ENCODE measurements around the gene DHX16.

The DHX16 gene

DNA sequence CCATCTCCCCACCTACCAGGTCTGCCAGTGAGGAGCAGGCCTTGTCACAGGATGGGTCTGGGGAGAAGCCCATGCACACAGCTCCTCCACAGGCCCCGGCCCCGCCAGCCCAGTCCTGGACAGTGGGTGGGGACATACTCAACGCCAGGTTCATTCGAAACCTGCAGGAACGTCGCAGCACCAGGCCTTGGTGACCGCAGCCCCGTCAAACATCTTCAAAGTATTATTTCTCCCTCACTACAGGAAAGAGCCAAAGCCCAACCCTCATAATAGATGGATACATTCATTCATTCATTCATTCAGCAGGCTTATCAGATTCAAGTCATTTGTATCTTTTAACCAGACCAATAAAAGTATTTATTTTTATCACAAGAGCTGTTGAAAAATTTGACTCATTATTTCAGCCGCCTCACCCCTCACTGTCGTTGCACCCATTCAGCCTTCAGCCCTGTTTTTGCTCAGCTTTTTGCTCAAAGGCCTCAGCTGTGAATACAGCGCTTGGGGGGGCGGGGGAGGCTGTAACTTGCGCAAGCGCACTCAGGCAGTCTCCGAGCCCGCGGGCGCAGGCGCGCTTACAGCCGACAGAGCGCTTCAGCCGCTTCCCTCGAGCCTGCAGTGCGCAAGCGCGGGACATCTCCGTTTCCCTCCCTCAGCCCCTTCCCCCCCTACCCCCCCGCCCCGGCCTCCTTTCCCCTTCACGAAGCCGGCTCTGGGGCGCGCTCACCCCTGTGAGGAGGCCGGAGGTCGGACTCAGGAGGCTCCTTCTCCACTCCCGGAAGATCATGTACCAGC lies 26.2 kb downstream of the DHX16 start, which contains the start of gene C6orf136:
Gene C6orf136 (plus strand): TSS at position 684 of the 792 bp plus-strand sequence. CDS start 99 bp downstream, at position 783.
- H3K4me3 ChIP-seq (ENCODE audit: low read depth, low read length) = peak within 1 kb of the TSS; percentile 95
- DNase-seq (ENCODE audit: low read depth) = peak; percentile 70

DNA sequence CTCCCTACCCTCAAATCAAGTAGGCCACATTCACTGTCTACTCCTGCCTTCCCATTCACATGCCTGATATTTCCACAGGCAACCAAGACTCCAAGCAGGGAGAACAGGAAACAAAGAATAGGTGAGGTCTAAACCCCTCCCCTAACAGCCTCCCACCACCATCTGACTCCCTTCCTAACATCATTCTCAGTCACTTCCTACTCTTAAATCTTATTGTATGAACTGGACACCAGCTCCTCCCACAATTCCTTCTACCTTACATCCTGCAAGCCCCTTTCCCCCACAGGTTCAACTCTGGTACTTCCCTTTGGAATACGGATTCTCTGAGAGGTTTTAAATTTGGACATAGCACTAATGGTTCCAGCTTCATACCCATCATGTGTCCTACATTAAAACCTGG lies 26.8 kb downstream of the DHX16 start:
- DNase-seq (ENCODE audit: low read depth) = no peak
- H3K4me3 ChIP-seq (ENCODE audit: low read depth, low read length) = no peak overlapping the region

DNA sequence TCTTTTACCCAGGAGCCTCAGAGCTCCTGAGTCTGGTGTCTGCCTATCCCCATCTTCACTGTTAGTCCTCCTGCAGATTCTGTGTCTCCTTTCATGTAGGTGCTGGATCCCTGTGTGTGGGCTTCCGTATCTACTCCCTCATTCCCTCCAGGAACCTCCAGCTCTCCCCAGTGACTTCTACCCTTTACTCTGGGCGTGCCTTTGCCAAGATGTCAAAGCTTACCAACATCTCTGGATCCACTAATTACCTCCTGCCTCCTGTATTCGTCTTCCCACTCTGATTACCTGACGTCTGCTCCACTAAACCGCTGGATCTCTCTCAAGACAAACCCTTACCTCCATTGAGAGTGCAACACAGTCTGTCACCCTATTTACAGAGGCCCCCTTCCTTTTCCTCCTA lies 28.0 kb downstream of the DHX16 start:
- DNase-seq (ENCODE audit: low read depth) = no peak
- no peak overlapping the region for H3K4me3 ChIP-seq (ENCODE audit: low read depth, low read length)

DNA sequence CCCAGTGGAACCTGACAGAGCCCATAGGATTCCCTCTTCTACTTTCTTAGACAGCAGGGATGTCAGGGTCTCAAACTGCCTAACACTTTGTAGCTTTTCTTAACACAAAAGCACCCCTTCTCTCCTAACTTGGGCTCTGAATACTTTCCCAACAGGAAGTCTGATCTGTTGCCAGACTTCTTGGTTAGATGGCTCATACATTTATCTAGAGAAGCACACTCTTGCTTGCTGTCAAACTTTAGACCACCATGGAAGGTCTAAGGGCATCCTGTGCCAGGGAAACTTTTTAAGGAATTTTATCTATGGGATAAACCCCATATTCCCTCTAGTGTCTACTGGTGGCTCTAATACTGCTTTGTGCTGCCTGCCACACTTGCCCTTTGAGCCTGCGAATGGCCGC lies 29.1 kb downstream of the DHX16 start:
- H3K4me3 ChIP-seq (ENCODE audit: low read depth, low read length) = no peak overlapping the region
- DNase-seq (ENCODE audit: low read depth) = no peak

DNA sequence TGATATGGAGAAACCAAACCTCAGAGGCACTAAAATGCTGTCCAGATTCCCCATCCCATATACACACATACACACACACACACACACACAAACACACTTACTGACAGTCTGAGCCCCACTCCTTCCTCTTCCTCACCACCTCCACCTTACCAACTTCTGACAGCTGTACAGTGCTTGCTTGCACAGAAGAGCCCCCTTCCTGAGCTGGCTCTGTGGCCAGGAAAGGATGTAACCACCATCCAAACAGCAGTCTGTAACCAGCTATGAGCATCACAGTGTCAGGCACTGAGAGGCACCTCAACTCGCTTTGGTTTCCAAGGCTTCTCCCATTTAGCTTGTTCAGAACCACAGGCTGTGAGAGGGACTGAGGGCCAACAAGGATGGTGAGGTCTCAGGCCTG lies 31.8 kb downstream of the DHX16 start:
- no peak overlapping the region for H3K4me3 ChIP-seq (ENCODE audit: low read depth, low read length)
- no peak for DNase-seq (ENCODE audit: low read depth)

DNA sequence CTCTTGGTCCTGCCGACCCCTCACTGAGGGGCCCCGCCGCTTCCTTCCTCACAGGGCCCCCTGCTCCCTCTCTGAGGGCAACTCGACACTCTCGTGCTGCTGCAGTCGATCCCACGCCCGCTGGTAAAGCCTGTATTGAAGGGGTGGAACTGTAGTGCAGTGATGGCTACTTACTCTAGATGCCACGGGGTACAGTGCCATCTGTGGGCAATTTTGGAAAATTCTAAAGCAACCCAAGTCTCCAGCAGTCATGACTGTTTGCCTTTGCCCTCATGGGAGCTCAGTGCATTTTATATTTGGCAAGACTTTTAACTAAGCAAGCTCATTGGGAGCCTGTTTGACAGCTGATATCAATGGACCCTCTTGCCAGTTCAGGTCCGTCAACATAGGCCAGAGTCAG lies 32.3 kb downstream of the DHX16 start:
- no peak for DNase-seq (ENCODE audit: low read depth)
- H3K4me3 ChIP-seq (ENCODE audit: low read depth, low read length) = no peak overlapping the region

DNA sequence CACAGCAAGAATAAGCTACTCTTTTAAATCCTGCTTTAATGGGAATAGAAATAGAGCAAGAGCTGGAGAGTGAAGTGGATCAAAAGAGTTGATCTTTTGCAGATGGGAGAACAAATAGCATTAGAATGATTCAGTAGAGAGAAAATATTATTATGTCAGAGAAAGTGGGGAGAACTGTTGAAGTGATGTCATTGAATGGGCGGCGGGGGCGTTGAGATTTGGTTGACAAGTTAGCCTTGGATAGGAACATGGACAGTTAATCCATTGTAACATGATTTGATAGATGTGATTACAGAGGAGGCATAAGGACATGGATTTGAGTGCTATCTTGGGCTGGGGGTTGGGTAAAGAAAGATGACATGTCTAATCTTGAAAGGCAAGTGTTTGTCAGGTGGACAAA lies 37.0 kb downstream of the DHX16 start:
- no peak overlapping the region for H3K4me3 ChIP-seq (ENCODE audit: low read depth, low read length)
- no peak for DNase-seq (ENCODE audit: low read depth)

DNA sequence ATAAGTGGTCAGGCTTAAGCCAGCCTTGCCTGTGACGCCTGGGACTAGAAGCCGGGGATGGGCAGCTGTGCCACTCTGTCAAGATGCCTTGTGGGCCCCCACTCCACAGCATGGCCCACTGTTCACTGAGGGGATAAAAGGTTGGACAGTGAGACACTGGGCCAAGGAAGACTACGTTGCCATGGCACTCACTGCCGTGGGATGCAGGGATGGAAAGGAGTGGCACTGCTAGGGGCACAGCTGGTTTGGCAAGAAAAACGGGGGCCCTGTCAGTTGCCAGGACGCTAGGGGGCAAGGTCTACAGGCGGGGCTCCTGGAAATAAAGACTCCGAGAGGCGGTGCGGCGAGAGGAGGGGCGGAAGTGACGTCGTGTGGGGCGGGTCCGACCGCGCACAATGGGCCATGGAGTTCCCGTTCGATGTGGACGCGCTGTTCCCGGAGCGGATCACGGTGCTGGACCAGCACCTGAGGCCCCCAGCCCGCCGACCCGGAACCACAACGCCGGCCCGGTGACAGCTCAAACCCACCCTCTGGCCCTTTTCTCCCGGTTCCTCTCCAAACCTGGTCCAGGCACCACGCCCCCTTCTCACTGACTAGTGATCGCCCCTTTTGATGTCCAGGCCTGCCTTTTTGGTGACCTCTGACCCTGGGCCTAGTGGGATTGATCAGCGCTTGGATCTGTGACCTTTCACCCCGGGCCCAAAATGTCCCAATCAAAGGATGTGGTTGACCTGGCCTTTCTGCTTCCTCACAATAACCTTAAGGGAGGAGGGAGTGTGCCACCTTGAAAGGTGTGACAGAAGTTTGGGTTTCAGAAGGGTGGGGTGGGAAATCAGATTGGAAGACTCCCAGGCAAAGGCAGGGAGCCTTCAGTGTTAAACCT lies 46.1 kb downstream of the DHX16 start, which contains the start of gene ATAT1:
Gene ATAT1 (plus strand): TSS at position 391 of the 883 bp plus-strand sequence.
- peak within 1 kb of the TSS; percentile 86 for H3K4me3 ChIP-seq (ENCODE audit: low read depth, low read length)
- no peak for DNase-seq (ENCODE audit: low read depth)

DNA sequence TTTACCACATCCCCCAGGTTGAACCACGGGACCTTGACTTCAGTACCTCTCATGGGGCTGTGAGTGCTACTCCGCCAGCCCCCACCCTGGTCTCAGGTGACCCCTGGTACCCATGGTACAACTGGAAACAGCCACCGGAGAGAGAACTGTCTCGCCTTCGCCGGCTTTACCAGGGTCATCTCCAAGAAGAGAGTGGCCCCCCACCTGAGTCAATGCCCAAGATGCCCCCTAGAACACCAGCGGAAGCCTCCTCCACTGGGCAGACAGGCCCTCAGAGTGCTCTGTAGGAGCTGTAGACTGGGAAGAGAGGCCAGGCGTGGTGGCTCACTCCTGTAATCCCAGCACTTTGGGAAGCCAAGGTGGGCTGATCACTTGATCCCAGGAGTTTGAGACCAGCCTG lies 47.3 kb downstream of the DHX16 start:
- no peak overlapping the region for H3K4me3 ChIP-seq (ENCODE audit: low read depth, low read length)
- no peak for DNase-seq (ENCODE audit: low read depth)

DNA sequence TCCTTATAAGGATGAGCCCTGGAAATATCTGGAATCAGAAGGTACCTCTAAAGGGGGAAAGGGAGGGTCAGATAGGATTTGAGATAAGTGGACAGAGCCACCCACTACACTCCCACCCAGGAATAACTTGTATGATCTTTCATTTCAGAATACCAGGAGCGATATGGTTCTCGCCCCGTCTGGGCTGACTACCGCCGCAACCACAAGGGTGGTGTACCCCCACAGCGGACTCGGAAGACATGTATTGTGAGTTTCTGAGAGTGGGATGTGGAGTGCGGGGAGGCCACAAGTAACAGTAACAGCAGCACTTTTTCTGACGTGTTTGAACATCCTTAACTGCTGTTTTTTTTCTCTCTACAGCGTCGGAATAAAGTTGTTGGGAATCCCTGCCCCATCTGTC lies 53.2 kb downstream of the DHX16 start:
- no peak overlapping the region for H3K4me3 ChIP-seq (ENCODE audit: low read depth, low read length)
- DNase-seq (ENCODE audit: low read depth) = no peak

DNA sequence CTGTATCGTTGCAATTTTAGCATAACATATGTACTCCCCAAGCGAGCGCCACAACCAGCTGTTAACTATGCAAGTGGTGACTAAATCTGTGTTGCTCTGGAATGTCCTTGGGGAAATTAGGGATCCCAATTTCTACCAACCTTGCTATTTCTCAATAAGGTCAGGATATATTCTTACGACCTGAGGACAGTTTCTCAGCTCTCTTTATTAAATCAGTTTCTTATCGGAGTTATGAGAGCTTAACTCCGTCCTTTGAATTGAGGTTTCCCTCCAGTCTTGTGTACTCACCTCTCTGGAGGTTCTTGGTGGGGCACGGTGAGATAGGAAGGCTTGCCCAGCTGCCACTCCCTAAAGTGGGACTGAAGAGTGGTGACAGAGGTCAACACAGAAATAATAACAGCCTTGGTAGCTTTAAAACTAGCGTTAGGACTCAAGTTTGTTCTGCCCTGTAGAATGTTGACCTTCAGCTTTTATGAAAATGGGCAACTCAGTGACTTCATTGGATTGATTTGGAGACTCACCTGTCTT lies 54.5 kb downstream of the DHX16 start:
- H3K4me3 ChIP-seq (ENCODE audit: low read depth, low read length) = peak overlapping the region; percentile 62
- no peak for DNase-seq (ENCODE audit: low read depth)

DNA sequence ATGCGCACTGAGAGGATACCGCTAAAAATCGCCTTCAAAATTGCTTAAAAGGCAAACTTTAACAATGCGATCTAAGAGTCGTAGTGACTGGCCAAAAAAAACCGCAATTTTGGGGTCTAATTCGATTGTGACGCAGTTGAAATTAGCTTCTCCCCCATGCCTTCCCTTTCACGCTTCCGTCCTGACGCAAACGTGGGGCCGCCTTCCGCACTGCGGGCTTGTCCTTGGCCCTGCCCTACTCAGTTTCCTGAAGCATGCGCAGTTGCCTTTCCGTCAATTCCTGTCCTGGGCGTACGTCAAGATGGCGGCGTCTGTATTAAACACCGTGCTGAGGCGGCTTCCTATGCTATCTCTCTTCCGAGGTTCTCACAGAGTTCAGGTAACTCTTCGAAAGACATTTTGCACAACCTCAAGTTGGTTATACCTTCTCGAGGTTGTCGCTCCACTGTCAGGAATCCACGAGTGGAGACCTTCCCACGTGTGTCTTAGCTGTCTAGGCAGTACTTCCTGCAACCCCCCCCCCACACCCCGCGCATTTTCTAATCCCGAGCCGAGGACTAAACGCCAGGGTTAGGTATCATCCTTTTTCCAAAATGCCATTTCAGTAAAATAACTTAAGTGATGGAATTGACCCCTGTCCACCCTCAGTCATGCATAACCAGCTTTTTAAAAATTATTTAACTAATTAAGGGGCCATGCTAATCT lies 55.1 kb downstream of the DHX16 start, which contains the start of gene MRPS18B:
Gene MRPS18B (plus strand): TSS at position 276 of the 705 bp plus-strand sequence. CDS start 26 bp downstream, at position 302.
- H3K4me3 ChIP-seq (ENCODE audit: low read depth, low read length) = peak within 1 kb of the TSS; percentile 86
- DNase-seq (ENCODE audit: low read depth) = peak; percentile 95

DNA sequence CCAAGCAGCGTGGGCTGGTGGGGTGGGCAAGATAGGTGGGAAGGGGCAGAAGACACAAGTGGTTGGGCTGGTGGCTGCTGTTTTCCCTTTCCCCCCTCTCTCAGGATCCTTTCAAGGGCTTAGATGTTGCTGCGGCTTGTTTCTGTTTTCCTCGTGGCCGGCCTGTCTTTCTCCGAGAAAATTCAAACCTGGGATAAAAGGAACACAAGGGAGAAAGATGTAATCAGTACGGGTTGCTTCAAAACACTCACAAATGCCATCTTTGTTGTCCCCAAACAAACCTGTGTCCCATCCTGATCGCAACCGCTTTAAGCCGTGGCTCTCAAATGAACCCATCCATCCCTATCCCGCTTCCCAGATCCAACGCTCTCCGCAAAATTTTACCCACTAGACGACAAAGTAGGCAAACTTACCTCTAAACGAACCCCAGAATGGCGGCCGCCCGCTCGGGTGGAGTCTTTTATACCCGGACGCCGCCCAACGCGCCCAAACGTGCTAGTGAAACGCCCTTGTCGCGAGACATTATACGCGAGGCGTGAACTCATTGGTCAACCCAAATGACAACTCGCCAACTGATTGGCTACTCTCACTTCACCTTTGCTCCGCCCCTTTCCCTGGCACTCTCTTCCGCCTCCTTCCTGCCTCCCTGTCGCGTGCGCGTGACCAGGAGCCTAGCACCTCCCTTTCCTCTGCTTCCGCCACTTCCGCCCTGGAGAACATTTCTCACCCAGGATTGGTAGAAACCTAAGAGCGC lies 55.8 kb downstream of the DHX16 start, which contains the start of gene PPP1R10:
Gene PPP1R10 (minus strand): TSS at position 433 of the 754 bp plus-strand sequence. CDS start 7,299 bp downstream, outside the sequence.
- peak within 1 kb of the TSS; percentile 86 for H3K4me3 ChIP-seq (ENCODE audit: low read depth, low read length)
- DNase-seq (ENCODE audit: low read depth) = peak; percentile 100

DNA sequence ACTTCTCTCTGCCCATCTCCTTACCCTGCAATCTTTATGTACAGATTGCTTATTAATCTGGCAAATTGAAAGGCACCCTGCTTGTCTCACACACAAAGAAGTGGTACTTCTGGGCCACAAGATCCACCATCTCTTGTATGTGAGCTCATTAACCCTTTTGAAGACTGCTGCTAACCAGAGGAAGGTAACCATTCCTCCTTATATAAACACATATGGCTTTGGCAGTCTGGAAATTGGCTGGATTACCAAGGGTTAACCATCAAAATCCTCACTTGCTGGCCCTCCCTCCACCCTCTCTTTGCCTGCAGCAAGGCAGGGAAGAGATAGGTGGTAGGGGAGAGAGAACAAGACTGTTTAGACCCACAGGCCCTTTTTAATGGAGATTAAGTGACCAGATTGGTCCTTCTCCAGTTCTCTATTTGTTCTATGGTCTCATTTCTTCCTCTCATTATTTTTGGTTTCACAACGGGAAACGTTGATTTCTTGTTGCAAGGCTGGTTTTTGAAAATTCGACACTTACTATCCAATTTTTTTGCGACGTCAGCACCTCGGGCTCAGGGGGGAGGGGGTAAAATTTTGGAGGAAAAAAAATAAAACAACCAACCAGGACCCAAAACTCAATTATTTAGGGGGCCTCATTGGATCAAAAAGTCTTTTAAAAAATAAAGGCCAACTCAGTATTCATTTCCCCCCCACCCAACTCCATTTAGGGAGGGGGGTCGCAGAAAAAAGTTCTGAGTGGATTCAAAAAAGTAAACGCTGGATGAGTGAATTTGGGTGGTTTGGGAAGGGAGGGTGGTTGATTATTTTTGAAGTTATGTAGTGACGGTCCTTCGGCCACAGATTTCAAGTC lies 56.6 kb downstream of the DHX16 start:
- H3K4me3 ChIP-seq (ENCODE audit: low read depth, low read length) = peak overlapping the region; percentile 86
- no peak for DNase-seq (ENCODE audit: low read depth)

DNA sequence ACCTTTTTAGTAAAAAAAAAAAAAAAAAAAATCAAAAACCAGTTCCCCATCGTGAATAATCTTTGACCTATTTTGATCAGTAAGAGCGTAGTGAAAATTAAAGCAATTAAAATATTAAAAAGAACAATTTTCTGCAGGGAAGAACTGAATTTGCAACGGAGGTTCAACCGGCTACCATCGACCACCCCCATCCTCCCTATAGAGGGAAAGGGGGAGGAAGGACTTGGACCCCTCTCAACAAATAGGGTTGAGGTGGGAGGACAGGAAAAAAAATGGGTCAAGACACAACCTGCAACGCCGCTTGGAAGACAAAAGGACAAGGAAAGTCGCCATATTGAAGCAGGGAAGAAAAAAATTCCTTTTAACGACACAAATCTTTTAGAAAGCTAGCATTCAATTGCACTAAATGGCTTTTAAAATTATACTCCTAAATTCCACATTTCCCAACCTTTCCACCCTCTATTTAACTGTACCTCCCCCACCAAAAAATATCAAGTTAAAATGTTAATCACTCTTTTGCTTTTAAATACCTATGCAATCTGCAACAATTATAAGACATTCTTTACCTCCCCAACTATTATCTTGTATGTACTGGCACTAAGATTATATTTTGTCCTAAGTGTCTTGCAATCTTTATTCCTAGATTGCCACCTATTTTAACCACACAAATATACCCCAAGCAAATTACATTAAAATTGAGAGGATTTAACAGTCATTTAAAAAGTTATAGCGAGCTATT lies 57.4 kb downstream of the DHX16 start:
- DNase-seq (ENCODE audit: low read depth) = peak; percentile 69
- H3K4me3 ChIP-seq (ENCODE audit: low read depth, low read length) = peak overlapping the region; percentile 86

DNA sequence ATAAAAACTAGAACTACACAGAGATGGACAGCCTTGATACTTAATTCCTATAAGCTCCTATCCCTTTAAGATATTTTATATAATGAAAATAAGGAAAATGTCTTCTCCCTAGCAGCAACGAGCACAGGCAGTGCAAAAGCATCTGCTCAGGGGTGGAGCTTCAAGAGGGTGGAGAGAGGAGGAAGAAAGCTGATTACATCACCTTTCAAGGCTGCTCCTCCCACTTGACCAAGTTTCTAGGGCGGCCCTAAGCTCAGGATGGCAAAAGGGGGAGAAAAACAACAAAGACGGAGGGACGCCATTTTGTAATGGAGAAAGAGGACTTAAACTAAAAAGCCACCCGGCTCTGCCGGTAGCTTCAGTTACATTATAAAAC lies 58.0 kb downstream of the DHX16 start:
- peak overlapping the region; percentile 86 for H3K4me3 ChIP-seq (ENCODE audit: low read depth, low read length)
- DNase-seq (ENCODE audit: low read depth) = peak; percentile 90
